ENCODE results near the gene KLHDC10.
"Not testable (repeated sequence)": the region's sequence is repeated elsewhere in the genome, so short reads cannot be mapped to it uniquely, and the experiment has no call there.

The KLHDC10 gene

GRCh38 chr7:130091999-130092398 lies 21.7 kb downstream of the KLHDC10 start:
- Histone ChIP-seq H3K9me3 (ENCODE audit: control insufficient read depth, insufficient read depth, low read length) (no peaks in the 10 kb centered on the region), H3K36me3 (ENCODE audit: insufficient read depth, low read length) (no peaks in the 10 kb centered on the region), H3K9ac (ENCODE audit: low read depth, low read length) (no peak overlapping the region), H3K4me1 (ENCODE audit: insufficient read depth, low read length) (no peaks in the 10 kb centered on the region)

GRCh38 chr7:130092598-130092997 lies 22.3 kb downstream of the KLHDC10 start:
- H3K9me3 ChIP-seq (ENCODE audit: control insufficient read depth, insufficient read depth, low read length): no peaks in the 10 kb centered on the region
- H3K9ac ChIP-seq (ENCODE audit: low read depth, low read length): no peak overlapping the region
- H3K4me1 ChIP-seq (ENCODE audit: insufficient read depth, low read length): no peaks in the 10 kb centered on the region
- no peaks in the 10 kb centered on the region for H3K36me3 ChIP-seq (ENCODE audit: insufficient read depth, low read length)

GRCh38 chr7:130095812-130096211 lies 25.5 kb downstream of the KLHDC10 start:
- Histone ChIP-seq H3K9me3 (ENCODE audit: control insufficient read depth, insufficient read depth, low read length) (no peaks in the 10 kb centered on the region), H3K4me1 (ENCODE audit: insufficient read depth, low read length) (no peaks in the 10 kb centered on the region), H3K9ac (ENCODE audit: low read depth, low read length) (no peak overlapping the region), H3K36me3 (ENCODE audit: insufficient read depth, low read length) (no peaks in the 10 kb centered on the region)

- no peaks in the 10 kb centered on the region for H3K36me3 ChIP-seq (ENCODE audit: insufficient read depth, low read length)
- H3K9me3 ChIP-seq (ENCODE audit: control insufficient read depth, insufficient read depth, low read length): no peaks in the 10 kb centered on the region
- H3K9ac ChIP-seq (ENCODE audit: low read depth, low read length): no peak overlapping the region
- H3K4me1 ChIP-seq (ENCODE audit: insufficient read depth, low read length): no peaks in the 10 kb centered on the region
These were observed 26.0 kb downstream of the KLHDC10 start for GRCh38 chr7:130096243-130096827.

- H3K9ac ChIP-seq (ENCODE audit: low read depth, low read length): no peak overlapping the region
- H3K9me3 ChIP-seq (ENCODE audit: control insufficient read depth, insufficient read depth, low read length): no peaks in the 10 kb centered on the region
- no peaks in the 10 kb centered on the region for H3K4me1 ChIP-seq (ENCODE audit: insufficient read depth, low read length)
- no peaks in the 10 kb centered on the region for H3K36me3 ChIP-seq (ENCODE audit: insufficient read depth, low read length)
These were observed 29.0 kb downstream of the KLHDC10 start for GRCh38 chr7:130099331-130099730.

GRCh38 chr7:130102588-130102987 lies 32.3 kb downstream of the KLHDC10 start:
- Histone ChIP-seq H3K9me3 (ENCODE audit: control insufficient read depth, insufficient read depth, low read length) (no peaks in the 10 kb centered on the region; the same call in 1 of the 2 replicates), H3K36me3 (ENCODE audit: insufficient read depth, low read length) (no peaks in the 10 kb centered on the region), H3K9ac (ENCODE audit: low read depth, low read length) (no peak overlapping the region), H3K4me1 (ENCODE audit: insufficient read depth, low read length) (no peaks in the 10 kb centered on the region)

- Histone ChIP-seq H3K9me3 (ENCODE audit: control insufficient read depth, insufficient read depth, low read length) (no peaks in the 10 kb centered on the region; the same call in 1 of the 2 replicates), H3K36me3 (ENCODE audit: insufficient read depth, low read length) (no peaks in the 10 kb centered on the region), H3K4me1 (ENCODE audit: insufficient read depth, low read length) (no peaks in the 10 kb centered on the region), H3K9ac (ENCODE audit: low read depth, low read length) (no peak overlapping the region)
These were observed 37.8 kb downstream of the KLHDC10 start for GRCh38 chr7:130107949-130108674.

GRCh38 chr7:130108809-130109208 lies 38.5 kb downstream of the KLHDC10 start:
- Histone ChIP-seq H3K36me3 (ENCODE audit: insufficient read depth, low read length) (no peaks in the 10 kb centered on the region), H3K9ac (ENCODE audit: low read depth, low read length) (no peak overlapping the region), H3K9me3 (ENCODE audit: control insufficient read depth, insufficient read depth, low read length) (no peaks in the 10 kb centered on the region; the same call in 1 of the 2 replicates), H3K4me1 (ENCODE audit: insufficient read depth, low read length) (no peaks in the 10 kb centered on the region)

GRCh38 chr7:130112093-130112492 lies 41.8 kb downstream of the KLHDC10 start:
- H3K9me3 ChIP-seq (ENCODE audit: control insufficient read depth, insufficient read depth, low read length): no peaks in the 10 kb centered on the region; the same call in 1 of the 2 replicates
- no peaks in the 10 kb centered on the region for H3K4me1 ChIP-seq (ENCODE audit: insufficient read depth, low read length)
- no peaks in the 10 kb centered on the region for H3K36me3 ChIP-seq (ENCODE audit: insufficient read depth, low read length)
- no peak overlapping the region for H3K9ac ChIP-seq (ENCODE audit: low read depth, low read length)

GRCh38 chr7:130112662-130113425 lies 42.5 kb downstream of the KLHDC10 start:
- H3K4me1 ChIP-seq (ENCODE audit: insufficient read depth, low read length): no peaks in the 10 kb centered on the region
- no peaks in the 10 kb centered on the region for H3K36me3 ChIP-seq (ENCODE audit: insufficient read depth, low read length)
- H3K9me3 ChIP-seq (ENCODE audit: control insufficient read depth, insufficient read depth, low read length): no peaks in the 10 kb centered on the region

GRCh38 chr7:130113426-130113805 lies 43.1 kb downstream of the KLHDC10 start:
- H3K36me3 ChIP-seq (ENCODE audit: insufficient read depth, low read length); H3K9me3 ChIP-seq (ENCODE audit: control insufficient read depth, insufficient read depth, low read length); H3K9ac ChIP-seq (ENCODE audit: low read depth, low read length); H3K4me1 ChIP-seq (ENCODE audit: insufficient read depth, low read length): not testable (repeated sequence)

More at GRCh38 chr7:130112662-130113425, 42.5 kb downstream of the KLHDC10 start:
- H3K9ac ChIP-seq (ENCODE audit: low read depth, low read length): no peak overlapping the region

- Histone ChIP-seq H3K4me1 (ENCODE audit: insufficient read depth, low read length) (no peaks in the 10 kb centered on the region), H3K9ac (ENCODE audit: low read depth, low read length) (no peak overlapping the region), H3K9me3 (ENCODE audit: control insufficient read depth, insufficient read depth, low read length) (no peaks in the 10 kb centered on the region), H3K36me3 (ENCODE audit: insufficient read depth, low read length) (no peaks in the 10 kb centered on the region)
These were observed 43.6 kb downstream of the KLHDC10 start for GRCh38 chr7:130113887-130114286.

GRCh38 chr7:130114374-130114773 lies 44.0 kb downstream of the KLHDC10 start:
- H3K9me3 ChIP-seq (ENCODE audit: control insufficient read depth, insufficient read depth, low read length): no peaks in the 10 kb centered on the region
- H3K36me3 ChIP-seq (ENCODE audit: insufficient read depth, low read length): no peaks in the 10 kb centered on the region
- no peaks in the 10 kb centered on the region for H3K4me1 ChIP-seq (ENCODE audit: insufficient read depth, low read length)
- H3K9ac ChIP-seq (ENCODE audit: low read depth, low read length): no peak overlapping the region

- H3K9ac ChIP-seq (ENCODE audit: low read depth, low read length): no peak overlapping the region
- H3K36me3 ChIP-seq (ENCODE audit: insufficient read depth, low read length): no peaks in the 10 kb centered on the region
- H3K9me3 ChIP-seq (ENCODE audit: control insufficient read depth, insufficient read depth, low read length): no peaks in the 10 kb centered on the region
These were observed 44.4 kb downstream of the KLHDC10 start for GRCh38 chr7:130114776-130115175.

GRCh38 chr7:130118294-130118693 lies 48.0 kb downstream of the KLHDC10 start:
- H3K9me3 ChIP-seq (ENCODE audit: control insufficient read depth, insufficient read depth, low read length): no peaks in the 10 kb centered on the region
- H3K4me1 ChIP-seq (ENCODE audit: insufficient read depth, low read length): no peaks in the 10 kb centered on the region
- no peaks in the 10 kb centered on the region for H3K36me3 ChIP-seq (ENCODE audit: insufficient read depth, low read length)
- no peak overlapping the region for H3K9ac ChIP-seq (ENCODE audit: low read depth, low read length)

More at GRCh38 chr7:130114776-130115175, 44.4 kb downstream of the KLHDC10 start:
- H3K4me1 ChIP-seq (ENCODE audit: insufficient read depth, low read length): no peaks in the 10 kb centered on the region

Data from ES-I3 (cell line).